ENCODE measurements around the gene TXNRD2. TPM values are rescaled to one million over a fixed set of nuclear protein-coding genes. Genes with fewer than 3 reads are reported as not detected.

TXNRD2 gene
- total RNA-seq, 1 experiment from 2014 or later: 23.0 TPM

DNA sequence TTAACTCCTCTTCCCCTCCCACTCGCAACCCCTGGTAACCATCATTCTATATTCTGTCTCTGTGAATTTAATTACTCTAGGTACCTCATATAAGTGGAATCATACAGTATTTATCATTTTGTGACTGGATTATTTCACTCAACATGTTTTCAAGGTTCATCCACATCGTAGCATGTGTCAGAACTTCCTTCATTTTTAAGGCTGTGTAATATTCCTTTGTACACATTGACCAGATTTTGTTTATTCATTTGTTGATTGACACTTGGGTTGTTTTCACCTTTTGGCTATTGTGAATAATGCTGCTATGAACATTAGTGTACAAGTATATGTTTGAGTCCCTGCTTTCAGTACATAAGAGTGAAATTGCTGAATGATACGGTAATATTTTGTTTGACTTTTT is 84.2 kb downstream of the TXNRD2 start:
- no peak overlapping the region for H3K4me3 ChIP-seq (ENCODE audit: low read length)
- no peak for ATAC-seq
- H3F3A ChIP-seq (ENCODE audit: low read length, unreplicated experiment): no peaks in the 10 kb centered on the region
- no peak overlapping the region for H3K9ac ChIP-seq (ENCODE audit: low read length)
- CTCF ChIA-PET: no interaction called here
- no peaks in the 10 kb centered on the region for H3K27me3 ChIP-seq (ENCODE audit: low read length)
- intact Hi-C loops (cut with micrococcal nuclease): loop anchor here (10.0 kb wide), 1 partner anchor 93 kb away; the partner anchor contains the start of gene TBX1
- H3K4me1 ChIP-seq (ENCODE audit: insufficient read depth, low read length): peaks cover 22% of the 10 kb centered on the region
- TF ChIP-seq CTCF (conservative IDR thresholded peaks at IDR 0.05; ENCODE audit: low read depth, low read length) (no peak), EZH2phosphoT487 (IDR thresholded peaks at IDR 0.05; ENCODE audit: borderline replicate concordance, low read length) (no peak), EZH2 (IDR thresholded peaks at IDR 0.05; ENCODE audit: low read length, unreplicated experiment) (no peak)
- no peak overlapping the region for H3K4me2 ChIP-seq (ENCODE audit: low read length)
- no peak overlapping the region for H3K27ac ChIP-seq (ENCODE audit: low read length)
- H3K36me3 ChIP-seq (ENCODE audit: low read depth, low read length): 0 out of 2 replicates have a peak, but pooled peaks cover 2% of the 10 kb centered on the region
- no peaks in the 10 kb centered on the region for H3K9me3 ChIP-seq (ENCODE audit: low read length)
- peaks cover 38% of the 10 kb centered on the region for H3K79me2 ChIP-seq (ENCODE audit: low read length)
- BruUV-seq (replicated peaks): no TSS peak
- no peaks in the 10 kb centered on the region for H3K9me2 ChIP-seq (replicated peaks; ENCODE audit: low read length)
- peaks cover 13% of the 10 kb centered on the region for H4K20me1 ChIP-seq (ENCODE audit: low read length)
- DNase-seq: no peak
- H2AFZ ChIP-seq (ENCODE audit: low read length): no peak overlapping the region
- POLR2A ChIA-PET (ENCODE audit: unreplicated experiment): no interaction called here

- no peaks in the 10 kb centered on the region for H3K9me3 ChIP-seq (ENCODE audit: low read length)
- peak overlapping the region; percentile 95 for H3K9ac ChIP-seq (ENCODE audit: low read length)
- H3F3A ChIP-seq (ENCODE audit: low read length, unreplicated experiment): no peaks in the 10 kb centered on the region
- ChIA-PET POLR2A (ENCODE audit: unreplicated experiment) (interaction anchor here (0.7 kb wide), 1 partner anchor 100 kb away, joined by 3 read pairs; no protein-coding TSS in a partner anchor), CTCF (no interaction called here)
- H3K27ac ChIP-seq (ENCODE audit: low read length): peak overlapping the region; percentile 71
- DNase-seq (peak; percentile 62), ATAC-seq (peak; percentile 30)
- peaks cover 10% of the 10 kb centered on the region; the same call in 1 of the 2 replicates for H3K36me3 ChIP-seq (ENCODE audit: low read depth, low read length)
- H2AFZ ChIP-seq (ENCODE audit: low read length): peak overlapping the region; percentile 79
- TF ChIP-seq EZH2 (IDR thresholded peaks at IDR 0.05; ENCODE audit: low read length, unreplicated experiment): no peak
- no peak for TF ChIP-seq EZH2phosphoT487 (IDR thresholded peaks at IDR 0.05; ENCODE audit: borderline replicate concordance, low read length)
- no peak for TF ChIP-seq CTCF (conservative IDR thresholded peaks at IDR 0.05; ENCODE audit: low read depth, low read length)
- peaks cover 54% of the 10 kb centered on the region for H3K79me2 ChIP-seq (ENCODE audit: low read length)
- H3K4me3 ChIP-seq (ENCODE audit: low read length): peak overlapping the region; percentile 96
- H4K20me1 ChIP-seq (ENCODE audit: low read length): peaks cover 21% of the 10 kb centered on the region
- intact Hi-C loops (cut with micrococcal nuclease): loop anchor here (10.0 kb wide), 1 partner anchor 91 kb away; the partner anchor contains the start of gene TBX1
- peaks cover 36% of the 10 kb centered on the region for H3K4me1 ChIP-seq (ENCODE audit: insufficient read depth, low read length)
- H3K9me2 ChIP-seq (replicated peaks; ENCODE audit: low read length): no peaks in the 10 kb centered on the region
- BruUV-seq (replicated peaks): no TSS peak
- H3K27me3 ChIP-seq (ENCODE audit: low read length): no peaks in the 10 kb centered on the region
- peak overlapping the region; percentile 98 for H3K4me2 ChIP-seq (ENCODE audit: low read length)
Measured at GRCh38 chr22:19855504-19856409, 85.9 kb downstream of the TXNRD2 start.

Data from PC-3 (cell line).